Stimulated activated naive CD8-positive, alpha-beta T cell treated with anti-CD3 and anti-CD28 coated beads, Interleukin-15, amount 100 ng/mL, for 72 hours (primary cell): ENCODE results near the gene BRD1.

ENCODE experiments used
- ATAC-seq: fragments of 150-1000 bp; cut with Tn5 transposase; 2 replicates; pipeline ENCODE4 v1.10.0; 2021; ENCODE audit warnings: mild to moderate bottlenecking, moderate library complexity
- DNase-seq, 2 donors: peaks; one replicate each; pipeline ENCODE4 v3.0.0; 2021 to 2022
- H3K27ac Mint-ChIP-seq, 2 donors: one replicate each; pipeline ENCODE4 v1.8.0; 2022; ENCODE audit warnings: mild to moderate bottlenecking in 2 of 2, mixed read lengths in 2 of 2, moderate library complexity in 2 of 2
- H3K27me3 Mint-ChIP-seq: one replicate; pipeline ENCODE4 v1.8.0; 2022; ENCODE audit warnings: mixed read lengths
- H3K4me1 Mint-ChIP-seq: one replicate; pipeline ENCODE4 v1.8.0; 2022; ENCODE audit warnings: mild to moderate bottlenecking, mixed read lengths
- H3K4me3 Mint-ChIP-seq, 2 donors: one replicate each; pipeline ENCODE4 v1.8.0; 2022; ENCODE audit warnings: mild to moderate bottlenecking in 2 of 2, mixed read lengths in 2 of 2, moderate library complexity in 1 of 2
- H3K9me3 Mint-ChIP-seq, 2 donors: one replicate each; pipeline ENCODE4 v1.8.0; 2022; ENCODE audit warnings: mixed read lengths in 2 of 2

Gene BRD1

DNA sequence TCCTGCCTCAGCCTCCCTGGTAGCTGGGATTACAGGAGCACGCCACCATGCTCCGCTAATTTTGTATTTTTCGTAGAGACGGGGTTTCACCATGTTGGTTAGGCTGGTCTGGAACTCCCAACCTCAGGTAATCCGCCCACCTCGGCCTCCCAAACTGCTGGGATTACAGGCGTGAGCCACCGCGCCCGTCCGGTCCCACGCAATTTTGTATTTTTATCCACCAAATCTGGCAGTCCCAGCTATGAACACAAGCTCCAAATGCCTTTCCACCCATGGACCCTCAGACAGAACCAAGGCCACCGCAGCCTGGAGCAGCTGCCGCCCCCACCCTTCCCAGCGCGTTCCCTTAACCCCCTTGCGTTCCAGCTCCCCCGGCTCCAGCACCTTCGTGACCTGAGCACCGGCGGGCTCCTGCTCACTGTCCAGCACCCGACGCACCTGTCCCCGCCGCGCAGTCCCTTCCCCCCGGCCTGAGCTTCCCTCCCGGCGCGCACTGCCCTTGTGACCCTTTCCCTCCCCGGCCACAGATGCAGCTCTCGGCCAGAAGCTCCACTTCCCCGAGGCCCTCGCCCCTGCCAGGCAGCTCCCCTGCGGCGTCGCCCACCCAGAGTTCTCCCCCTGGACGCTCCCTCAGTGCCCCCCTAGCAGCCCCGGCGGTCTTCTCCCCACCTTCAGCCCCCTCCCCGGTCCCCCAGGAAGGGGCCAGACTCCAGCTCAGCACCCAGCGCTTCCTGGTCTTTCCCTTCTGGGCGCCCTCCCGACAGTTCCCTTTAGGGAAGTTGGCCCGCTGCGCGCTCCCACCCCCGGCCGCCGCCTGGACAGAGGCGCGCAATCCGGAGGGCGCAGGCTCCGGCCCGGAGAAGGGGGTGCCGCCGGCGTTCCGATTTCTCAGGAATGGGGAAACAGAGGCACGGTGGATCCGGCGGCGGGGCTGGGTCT lies 20.3 kb upstream of the BRD1 start:
- H3K27me3 Mint-ChIP-seq, result peaks cover 59% of the 10 kb centered on the region
- peak overlapping the region; percentile 37 to 55 for H3K4me3 Mint-ChIP-seq
- no peaks in the 10 kb centered on the region for H3K9me3 Mint-ChIP-seq
- H3K27ac Mint-ChIP-seq, result no peak overlapping the region
- no peak for DNase-seq
- peaks cover 26% of the 10 kb centered on the region for H3K4me1 Mint-ChIP-seq
- no peak for ATAC-seq

DNA sequence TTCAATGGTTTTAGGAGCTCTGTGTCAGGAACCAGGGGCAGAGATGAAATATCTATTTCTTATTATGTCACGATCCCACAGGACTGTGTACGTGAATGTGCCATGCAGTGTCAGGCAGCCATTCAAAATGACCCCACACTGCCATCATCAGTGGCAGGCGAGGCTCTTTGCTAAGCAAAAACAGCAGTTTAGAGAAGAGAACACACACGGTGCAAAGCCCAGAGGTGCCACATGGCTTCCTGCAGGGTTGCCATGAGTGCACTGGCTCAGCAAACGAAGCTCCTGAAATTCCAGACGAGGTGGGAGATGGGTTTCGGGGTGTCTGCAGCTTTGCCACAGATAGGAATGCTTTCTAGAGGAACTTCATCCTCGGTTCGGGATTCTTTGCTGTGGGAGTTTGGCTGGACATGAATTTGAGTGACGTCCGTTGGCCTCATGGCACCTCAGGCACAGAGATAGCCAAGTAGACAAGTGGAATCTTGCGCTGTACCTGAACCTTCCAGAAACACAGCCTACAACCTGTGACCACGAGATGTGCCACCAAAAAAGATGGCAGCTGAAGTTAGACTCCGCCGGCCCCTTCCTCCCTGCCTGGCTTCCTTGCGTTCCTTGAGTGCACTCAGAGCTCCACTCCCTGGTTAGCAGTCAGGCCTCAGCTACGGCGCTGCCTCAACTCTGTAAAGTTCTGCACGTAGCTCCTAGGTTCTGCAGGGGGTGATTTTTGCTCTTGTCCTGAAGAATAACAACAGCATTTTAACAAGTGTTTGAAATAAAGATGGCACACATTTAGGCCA lies 18.2 kb upstream of the BRD1 start:
- H3K4me3 Mint-ChIP-seq, result no peak overlapping the region
- ATAC-seq (no peak), DNase-seq (no peak)
- H3K27me3 Mint-ChIP-seq, result peaks cover 47% of the 10 kb centered on the region
- H3K4me1 Mint-ChIP-seq, result peaks cover 14% of the 10 kb centered on the region
- H3K27ac Mint-ChIP-seq, result no peak overlapping the region
- H3K9me3 Mint-ChIP-seq, result no peaks in the 10 kb centered on the region

DNA sequence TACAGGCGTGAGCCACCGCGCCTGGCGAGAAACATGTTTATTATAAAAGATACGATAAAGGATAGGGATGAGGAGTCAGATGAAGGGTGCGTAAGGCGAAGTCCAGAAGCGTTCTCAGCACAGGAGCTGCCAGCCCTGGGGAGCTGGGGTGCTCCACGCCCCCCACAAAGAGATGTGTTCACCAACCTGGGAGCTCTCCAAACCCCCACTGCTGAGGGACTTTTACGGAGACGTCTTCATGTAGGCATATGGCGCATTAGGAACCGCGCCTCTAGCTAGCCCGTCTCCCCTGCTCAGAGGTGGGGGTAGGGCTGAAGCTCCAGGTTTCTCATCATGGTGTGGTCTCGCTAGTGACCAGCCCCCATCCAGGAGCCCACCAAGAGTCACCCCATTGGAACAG lies 17.6 kb upstream of the BRD1 start:
- Mint-ChIP-seq H3K4me3 (no peak overlapping the region), H3K27me3 (peaks cover 41% of the 10 kb centered on the region), H3K9me3 (no peaks in the 10 kb centered on the region), H3K4me1 (peaks cover 10% of the 10 kb centered on the region), H3K27ac (no peak overlapping the region)
- DNase-seq (no peak), ATAC-seq (no peak)

DNA sequence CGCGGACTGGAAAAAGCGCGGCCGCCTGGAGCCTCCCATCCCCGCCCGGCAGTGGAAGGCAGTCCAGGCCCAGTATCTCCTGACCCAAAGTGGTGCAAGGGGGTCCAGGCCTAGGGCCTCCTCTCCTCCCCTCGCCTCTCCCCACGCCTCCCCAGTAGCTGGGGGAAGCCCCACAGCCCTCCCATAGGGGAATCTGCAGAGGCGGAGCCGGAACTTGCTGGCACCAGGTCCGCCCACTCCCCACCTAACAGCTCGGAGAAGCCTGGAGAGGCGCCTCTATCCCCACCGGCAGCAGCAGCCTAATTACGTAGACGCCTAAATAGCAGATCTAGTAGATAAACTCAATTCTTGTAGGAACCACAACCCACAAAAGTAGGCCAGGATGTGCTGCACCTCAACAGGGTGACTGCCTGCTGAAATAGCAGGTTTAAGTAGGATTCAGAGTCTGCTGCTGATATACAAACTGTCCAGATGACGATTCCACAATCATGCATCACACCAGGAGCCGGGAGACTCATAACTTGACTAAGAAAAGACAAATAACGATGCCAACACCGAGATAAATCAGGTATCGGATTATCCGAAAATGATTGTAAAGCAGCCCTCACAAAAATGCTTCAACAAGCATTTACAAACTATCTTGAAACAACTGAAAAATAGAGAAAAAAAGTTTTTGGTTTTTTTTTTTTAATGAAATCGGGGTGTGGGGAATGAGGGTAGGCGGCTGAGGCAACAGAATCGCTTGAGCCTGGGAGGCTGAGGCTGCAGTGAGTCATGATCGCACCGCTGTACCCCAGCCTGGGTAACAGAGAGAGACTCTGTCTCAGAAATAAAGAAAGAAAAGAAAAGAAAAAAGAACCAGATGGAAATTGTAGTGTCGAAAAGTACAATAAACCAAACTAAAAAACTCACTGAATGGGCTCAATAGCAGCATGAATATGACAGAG lies 11.4 kb upstream of the BRD1 start:
- no peaks in the 10 kb centered on the region for H3K9me3 Mint-ChIP-seq
- DNase-seq, result peak; percentile 81 to 92

DNA sequence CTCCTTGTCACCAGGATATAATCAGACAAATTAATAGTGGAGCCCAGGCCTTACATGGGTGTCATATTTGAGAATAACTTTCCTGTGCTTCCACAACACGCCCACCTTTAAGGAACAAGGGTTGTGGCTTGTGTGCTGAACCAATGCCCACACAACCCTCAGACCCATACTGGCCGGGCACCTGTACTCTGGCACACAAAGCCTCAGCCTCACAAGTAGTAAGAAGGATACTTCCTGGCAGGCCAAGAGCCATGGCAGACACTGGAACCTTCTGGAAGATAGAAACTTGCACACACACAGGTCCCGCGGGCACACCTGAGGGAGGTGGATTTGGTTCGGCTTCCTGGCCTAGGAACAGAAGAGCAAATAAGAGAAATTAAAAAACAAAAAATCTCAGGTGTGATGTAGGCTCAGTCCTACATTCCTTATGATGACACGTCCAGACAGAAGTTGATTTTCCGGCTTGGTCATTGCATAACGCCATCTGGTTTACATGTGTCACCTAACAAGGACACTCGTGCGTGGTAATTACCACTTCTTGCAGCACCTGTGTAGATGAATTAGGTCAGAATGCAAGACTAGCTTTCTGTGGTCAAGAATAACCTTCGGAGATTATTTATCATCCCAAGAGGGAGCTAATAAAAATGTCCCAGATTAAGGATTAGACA lies 5.8 kb upstream of the BRD1 start:
- no peaks in the 10 kb centered on the region for H3K27me3 Mint-ChIP-seq
- no peak overlapping the region for H3K27ac Mint-ChIP-seq

More for the DNA sequence above, 11.4 kb upstream of the BRD1 start:
- peak overlapping the region; percentile 76 to 85 for H3K4me3 Mint-ChIP-seq
- peak; percentile 98 for ATAC-seq
- H3K27ac Mint-ChIP-seq, result peak overlapping the region; percentile 71 to 94
- no peaks in the 10 kb centered on the region for H3K27me3 Mint-ChIP-seq
- peaks cover 54% of the 10 kb centered on the region for H3K4me1 Mint-ChIP-seq

DNA sequence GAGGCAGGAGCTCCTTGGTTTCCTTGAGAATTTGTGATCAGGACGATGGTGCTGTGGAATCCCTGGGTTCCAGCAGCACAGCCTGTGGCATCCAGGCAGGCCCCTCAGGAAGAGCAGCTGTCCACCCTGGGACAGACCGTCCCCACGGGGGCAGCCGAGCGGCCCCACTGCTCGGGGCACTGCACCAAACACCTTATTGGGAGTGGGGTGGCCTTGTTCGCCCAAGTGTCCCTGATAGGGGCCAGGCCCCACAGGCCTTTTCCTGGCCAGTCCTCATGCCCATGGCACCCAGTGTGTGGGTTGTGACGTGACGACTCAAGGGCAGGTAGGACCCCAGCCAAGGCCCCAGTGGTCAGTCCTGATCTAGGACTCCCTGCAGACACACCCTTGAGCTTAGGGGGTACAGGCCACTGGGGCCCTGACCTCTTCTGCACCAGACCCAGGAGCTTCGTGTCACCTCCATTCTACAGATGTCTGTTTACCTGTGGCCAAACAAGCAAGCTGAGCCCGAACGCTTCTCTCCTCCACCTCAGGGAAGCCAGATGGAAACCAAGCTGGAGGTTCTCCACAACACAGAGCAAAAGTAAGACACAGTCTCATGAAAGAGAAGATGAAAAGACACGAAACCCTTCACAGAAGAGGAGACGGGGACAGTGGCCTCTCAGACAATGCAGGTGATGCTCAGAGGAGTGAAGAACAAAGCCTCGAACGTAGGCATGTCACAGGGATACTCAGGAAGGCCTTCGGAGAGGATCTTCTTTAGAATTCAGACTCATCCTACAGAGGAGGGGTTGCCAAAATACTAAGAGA lies 1.6 kb upstream of the BRD1 start:
- H3K27ac Mint-ChIP-seq, result peak overlapping the region in 1 of 2 donors; percentile 67
- H3K4me3 Mint-ChIP-seq, result peak overlapping the region; percentile 49 to 53
- H3K27me3 Mint-ChIP-seq, result no peaks in the 10 kb centered on the region
- H3K4me1 Mint-ChIP-seq, result peaks cover 43% of the 10 kb centered on the region
- no peaks in the 10 kb centered on the region for H3K9me3 Mint-ChIP-seq
- DNase-seq (no peak), ATAC-seq (no peak)

More for the DNA sequence above, 5.8 kb upstream of the BRD1 start:
- Mint-ChIP-seq H3K4me1 (peaks cover 49% of the 10 kb centered on the region), H3K9me3 (no peaks in the 10 kb centered on the region), H3K4me3 (no peak overlapping the region)
- DNase-seq, result no peak
- ATAC-seq, result no peak

DNA sequence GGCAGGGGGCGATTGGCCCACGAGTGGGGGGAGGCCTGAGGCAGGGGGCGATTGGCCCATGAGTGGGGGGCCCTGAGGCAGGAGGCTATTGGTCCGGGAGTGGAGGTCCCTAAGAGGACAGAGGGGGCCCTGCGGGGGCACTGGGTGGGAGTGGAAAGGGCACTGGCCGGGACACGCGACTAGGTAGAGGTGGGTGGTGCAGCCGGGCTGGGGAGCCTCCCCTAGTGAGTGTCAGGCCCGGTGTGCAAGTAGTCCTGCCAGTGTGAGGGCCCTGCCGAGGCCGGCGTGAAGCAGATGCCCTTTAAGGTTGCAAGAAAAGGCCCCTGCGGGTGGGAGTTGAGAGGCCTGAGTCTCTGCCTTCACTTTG lies 909 bp upstream of the BRD1 start:
- peaks cover 49% of the 10 kb centered on the region for H3K4me1 Mint-ChIP-seq
- peak overlapping the region; percentile 42 to 53 for H3K4me3 Mint-ChIP-seq
- no peaks in the 10 kb centered on the region for H3K27me3 Mint-ChIP-seq
- DNase-seq, result no peak
- no peaks in the 10 kb centered on the region for H3K9me3 Mint-ChIP-seq
- no peak for ATAC-seq
- peak overlapping the region; percentile 67 to 88 for H3K27ac Mint-ChIP-seq

DNA sequence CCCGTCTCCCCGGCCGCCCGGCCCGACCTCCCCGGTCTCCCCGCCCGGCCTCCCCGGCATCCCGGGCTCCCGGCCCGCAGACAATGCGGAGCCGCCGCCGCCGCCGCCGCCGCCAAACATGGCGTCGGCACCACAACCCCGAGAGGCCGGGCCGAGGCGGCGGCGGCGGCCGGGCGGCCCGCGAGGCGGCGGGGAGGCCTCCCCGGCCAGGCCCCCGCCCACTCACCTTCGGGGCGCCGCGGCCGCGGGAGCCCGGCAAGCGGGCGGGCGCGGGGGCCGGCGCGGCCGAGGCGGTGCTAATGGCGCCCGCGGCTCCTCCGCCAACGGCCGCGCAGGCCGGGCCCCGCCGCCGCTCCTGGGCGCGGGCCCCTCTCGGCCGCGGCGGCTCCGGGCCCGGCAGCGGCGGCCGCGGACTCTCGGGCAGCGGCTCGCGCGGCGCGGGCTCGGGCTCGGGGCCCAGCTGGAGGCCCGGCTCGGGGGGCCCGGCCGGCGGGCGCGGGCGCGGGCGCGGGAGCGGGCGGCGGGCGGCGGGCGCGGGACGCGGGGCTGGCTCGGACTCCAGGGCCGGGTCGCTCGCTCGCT lies 311 bp downstream of the BRD1 start:
- peak overlapping the region; percentile 67 to 71 for H3K4me3 Mint-ChIP-seq
- ATAC-seq, result peak; percentile 5
- no peaks in the 10 kb centered on the region for H3K9me3 Mint-ChIP-seq
- peaks cover 53% of the 10 kb centered on the region for H3K4me1 Mint-ChIP-seq
- DNase-seq, result no peak
- H3K27me3 Mint-ChIP-seq, result no peaks in the 10 kb centered on the region
- no peak overlapping the region for H3K27ac Mint-ChIP-seq

DNA sequence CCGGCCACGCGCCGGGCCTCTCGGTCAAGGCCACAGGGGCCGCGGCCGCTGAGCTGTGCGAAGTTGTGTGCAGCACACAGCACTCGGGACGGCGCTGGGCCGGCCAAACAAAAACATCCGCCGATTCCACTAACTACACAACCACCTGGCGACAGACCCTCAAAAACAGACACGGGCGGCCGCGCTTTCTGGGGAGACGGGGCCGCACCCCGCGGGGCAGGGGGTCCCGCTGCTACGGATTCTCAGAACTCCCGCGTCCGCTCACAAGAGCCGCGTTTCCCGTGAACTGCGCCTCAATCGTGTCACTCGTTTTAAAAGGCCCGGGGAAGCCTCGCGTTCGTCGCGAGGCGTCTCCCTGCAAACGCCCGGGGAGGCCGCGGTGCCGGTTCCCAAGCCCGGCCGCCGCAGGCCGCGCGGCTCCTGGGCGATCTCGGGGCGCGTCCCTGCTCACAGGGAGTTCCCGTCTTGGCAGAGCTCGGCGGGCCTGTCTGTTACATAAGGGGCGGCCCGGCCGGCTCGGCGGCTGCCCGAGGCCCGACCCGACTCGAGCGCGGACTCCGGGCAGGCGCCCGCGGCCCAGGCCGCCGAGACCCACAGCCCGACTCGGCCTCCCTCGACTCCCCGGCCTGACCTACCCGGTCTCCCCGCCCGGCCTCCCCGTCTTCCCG lies 936 bp downstream of the BRD1 start:
- no peaks in the 10 kb centered on the region for H3K9me3 Mint-ChIP-seq
- peak; percentile 39 to 44 for DNase-seq
- H3K4me1 Mint-ChIP-seq, result peaks cover 59% of the 10 kb centered on the region
- H3K27ac Mint-ChIP-seq, result peak overlapping the region; percentile 97 to 99
- peak overlapping the region; percentile 94 to 96 for H3K4me3 Mint-ChIP-seq
- H3K27me3 Mint-ChIP-seq, result no peaks in the 10 kb centered on the region
- peak; percentile 24 for ATAC-seq

DNA sequence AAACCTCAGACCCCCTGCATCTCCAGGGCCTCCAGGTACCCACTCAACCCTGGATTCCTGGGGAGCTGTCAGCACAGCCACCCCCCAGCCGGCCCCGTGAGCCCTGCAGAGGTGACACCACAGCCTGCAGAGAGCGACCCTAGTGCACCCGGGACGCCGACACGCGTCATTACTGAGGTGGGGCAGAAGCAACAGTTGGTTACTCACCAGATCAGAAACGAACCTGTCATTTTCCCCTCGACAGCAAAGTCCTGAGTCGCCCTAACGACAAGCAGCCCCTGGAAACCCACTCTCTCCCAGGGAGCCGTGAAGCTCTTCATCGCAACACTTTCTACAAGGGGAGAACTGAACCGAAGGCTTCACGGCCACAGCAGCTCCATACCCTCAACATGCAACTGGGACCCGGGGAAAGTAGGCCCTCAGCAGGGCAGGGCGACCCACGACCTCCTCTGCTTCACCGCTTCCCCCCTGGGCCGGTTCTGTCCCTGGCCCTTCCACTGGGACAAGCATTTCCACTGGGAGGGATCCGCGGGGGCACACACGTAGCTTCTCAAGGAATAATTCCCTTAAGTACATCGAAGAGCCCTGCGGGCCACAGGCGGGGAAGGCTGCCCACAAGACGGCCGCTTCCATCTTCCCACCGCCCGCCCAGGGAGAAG lies 1.6 kb downstream of the BRD1 start:
- H3K9me3 Mint-ChIP-seq, result no peaks in the 10 kb centered on the region
- DNase-seq, result peak; percentile 55 to 70
- H3K27me3 Mint-ChIP-seq, result no peaks in the 10 kb centered on the region
- ATAC-seq, result peak; percentile 81
- H3K4me3 Mint-ChIP-seq, result peak overlapping the region; percentile 94 to 96
- H3K4me1 Mint-ChIP-seq, result peaks cover 64% of the 10 kb centered on the region
- H3K27ac Mint-ChIP-seq, result peak overlapping the region; percentile 97 to 99

DNA sequence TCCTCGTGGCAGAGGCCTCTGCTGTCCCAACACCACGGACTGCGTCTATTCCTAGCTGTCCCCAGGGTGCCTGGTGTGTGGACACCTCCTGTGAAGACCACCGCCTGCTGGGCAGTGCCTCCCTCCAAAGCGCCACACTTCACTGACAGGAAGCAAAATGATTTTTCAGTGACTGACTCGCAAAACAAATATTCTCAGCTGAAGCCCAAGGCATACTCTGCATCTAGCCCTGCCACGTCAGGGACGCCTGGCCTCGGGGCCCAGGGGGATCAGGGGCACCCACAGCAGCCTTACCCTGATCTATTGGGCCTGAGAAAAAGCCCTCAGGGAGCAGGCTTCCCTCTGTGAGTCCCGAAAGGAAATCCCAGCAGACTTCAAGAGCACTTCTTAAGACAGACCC lies 2.2 kb downstream of the BRD1 start:
- Mint-ChIP-seq H3K27me3 (no peaks in the 10 kb centered on the region), H3K4me1 (peaks cover 70% of the 10 kb centered on the region), H3K27ac (peak overlapping the region; percentile 97 to 99), H3K9me3 (no peaks in the 10 kb centered on the region), H3K4me3 (peak overlapping the region; percentile 94 to 96)
- ATAC-seq, result no peak
- DNase-seq, result no peak

DNA sequence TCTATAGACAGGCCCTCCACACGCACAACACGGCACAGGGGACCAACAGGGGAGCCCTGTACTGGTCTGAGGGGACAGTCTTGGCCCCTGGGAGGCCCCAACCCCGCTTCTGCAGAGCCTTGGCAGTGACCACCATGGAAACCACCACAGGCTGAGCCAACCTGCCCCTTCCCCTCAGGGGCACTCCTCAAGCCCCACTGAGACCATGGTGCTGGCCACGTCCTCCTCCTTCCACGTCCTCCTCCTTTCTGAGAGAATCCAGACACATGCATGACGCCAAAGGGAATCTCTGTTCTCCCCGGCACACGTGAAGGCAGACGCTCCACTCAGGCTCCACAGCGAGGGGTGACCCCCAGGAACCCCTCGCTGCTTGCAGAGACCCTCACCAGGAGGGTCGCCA lies 2.7 kb downstream of the BRD1 start:
- Mint-ChIP-seq H3K9me3 (no peaks in the 10 kb centered on the region), H3K27me3 (no peaks in the 10 kb centered on the region), H3K27ac (peak overlapping the region; percentile 57 to 90), H3K4me3 (peak overlapping the region; percentile 94 to 96), H3K4me1 (peaks cover 71% of the 10 kb centered on the region)
- ATAC-seq (no peak), DNase-seq (no peak)
